ENCODE measurements around the gene LIMS2.

The LIMS2 gene

DNA sequence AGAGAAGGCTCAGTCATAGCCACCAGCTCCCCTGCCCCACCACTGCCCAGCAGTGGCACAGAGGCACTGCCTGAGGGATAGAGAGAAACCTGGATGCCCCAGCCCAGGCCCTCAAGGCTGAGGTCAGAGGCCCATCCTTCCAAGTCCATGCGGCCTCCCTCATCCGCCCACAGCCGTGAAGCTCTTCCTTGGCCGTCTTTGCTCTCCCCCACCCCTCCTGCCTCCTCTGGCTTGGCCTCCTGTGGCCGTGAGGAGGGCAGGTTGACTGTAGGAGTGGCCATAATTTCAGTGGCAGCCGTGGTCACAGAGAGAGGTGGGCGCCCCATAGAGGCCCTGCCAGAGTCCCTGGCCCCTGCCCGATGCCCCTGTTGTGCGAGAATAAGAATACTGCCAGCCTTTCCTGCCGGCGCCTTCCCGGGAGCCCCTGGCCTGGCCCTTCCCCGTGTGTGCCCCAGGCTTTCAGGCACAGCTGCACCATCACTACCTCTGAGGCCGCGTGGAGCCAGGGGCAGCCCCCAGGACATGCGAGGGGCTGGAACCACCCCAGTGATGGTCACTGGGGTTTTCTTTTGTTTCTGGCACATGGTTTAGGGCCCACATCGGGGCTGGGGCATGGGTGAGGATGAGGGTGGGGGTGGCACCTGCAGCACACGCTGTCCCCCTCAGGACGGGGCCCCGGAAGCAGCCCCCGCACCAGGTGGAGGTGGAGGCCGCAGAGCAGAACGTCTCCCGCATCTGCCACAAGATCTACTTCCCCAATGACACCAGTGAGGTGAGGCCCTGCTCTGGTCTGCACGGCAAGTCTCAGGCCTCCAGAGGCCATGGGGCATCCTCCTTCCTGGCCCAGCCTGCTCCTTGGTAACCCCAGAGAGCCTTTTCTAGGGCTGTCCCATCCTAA lies 42.5 kb downstream of the LIMS2 start:
- DNase-seq: no peak

DNA sequence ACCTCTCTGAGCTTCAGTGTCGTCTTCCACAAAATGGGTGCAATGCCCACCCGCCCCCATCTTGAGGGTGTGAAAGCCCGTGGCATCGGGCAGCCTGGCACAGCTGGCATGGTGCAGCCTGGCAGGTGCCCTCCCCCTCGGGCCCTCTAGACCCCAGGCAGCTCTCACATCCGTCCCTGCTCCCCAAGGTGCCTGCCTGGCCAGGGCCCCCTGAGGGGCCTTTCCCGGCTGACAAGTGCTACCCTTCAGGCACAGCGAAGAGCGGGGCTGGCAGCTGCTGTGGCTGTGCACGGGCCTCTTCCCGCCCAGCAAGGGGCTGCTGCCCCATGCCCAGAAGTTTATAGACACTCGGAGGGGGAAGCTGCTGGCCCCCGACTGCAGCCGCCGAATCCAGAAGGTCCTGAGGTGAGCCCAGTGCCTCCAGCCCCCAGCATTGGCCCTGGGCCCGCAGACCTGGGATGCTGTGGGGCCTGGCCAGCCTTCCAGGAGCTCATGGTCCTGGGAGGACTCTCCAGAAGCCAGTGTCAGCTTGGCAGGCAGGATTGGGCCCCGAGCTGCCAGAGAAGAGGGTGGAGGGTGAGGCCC lies 43.2 kb downstream of the LIMS2 start:
- DNase-seq: no peak

DNA sequence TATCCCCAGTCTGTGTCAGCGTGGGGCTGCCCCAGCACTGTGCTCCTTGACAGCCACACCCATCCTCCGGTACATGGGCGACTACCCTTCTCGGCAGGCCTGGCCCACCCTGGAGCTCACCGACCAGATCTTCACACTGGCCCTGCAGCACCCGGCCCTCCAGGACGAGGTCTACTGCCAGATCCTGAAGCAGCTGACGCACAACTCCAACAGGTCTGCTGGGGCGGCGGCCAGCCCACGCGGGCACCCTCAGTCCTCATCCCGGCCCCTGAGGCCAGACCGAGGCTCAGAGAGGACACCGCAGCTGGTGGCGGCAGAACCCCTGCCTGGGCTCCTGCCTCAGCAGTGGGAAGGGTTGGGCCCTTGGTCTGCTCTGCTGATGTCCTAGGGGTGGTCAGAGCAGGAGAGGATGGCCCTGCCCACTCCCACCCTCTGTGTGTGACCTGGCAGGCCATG lies 43.8 kb downstream of the LIMS2 start:
- DNase-seq: no peak

DNA sequence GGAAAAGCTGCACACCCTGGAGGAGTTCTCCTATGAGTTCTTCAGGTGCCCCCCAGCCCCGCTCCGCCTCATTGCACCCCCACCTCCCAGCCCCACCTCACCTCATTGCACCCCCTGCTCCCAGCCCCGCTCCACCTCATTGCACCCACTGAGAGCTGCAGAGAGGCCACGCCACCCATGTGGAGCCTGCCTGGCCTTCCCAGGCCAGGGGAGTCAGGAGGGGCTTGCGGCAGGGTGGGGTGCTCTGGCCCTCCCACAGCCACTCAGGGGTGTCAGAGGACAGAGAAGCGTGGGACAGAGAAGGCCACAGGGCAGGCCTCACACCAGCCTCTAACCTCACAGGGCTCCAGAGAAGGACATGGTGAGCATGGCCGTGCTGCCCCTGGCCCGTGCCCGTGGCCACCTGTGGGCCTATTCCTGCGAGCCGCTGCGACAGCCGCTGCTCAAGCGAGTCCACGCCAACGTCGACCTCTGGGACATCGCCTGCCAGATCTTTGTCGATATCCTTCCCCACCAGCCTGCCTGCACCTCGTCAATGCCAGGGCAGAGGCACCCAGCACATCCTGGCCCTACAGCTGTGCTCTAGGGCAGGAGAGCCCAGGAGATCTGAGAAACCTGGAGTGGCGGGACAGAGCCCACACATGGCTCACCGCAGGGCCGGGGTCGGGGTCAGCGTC lies 44.3 kb downstream of the LIMS2 start:
- DNase-seq: no peak

DNA sequence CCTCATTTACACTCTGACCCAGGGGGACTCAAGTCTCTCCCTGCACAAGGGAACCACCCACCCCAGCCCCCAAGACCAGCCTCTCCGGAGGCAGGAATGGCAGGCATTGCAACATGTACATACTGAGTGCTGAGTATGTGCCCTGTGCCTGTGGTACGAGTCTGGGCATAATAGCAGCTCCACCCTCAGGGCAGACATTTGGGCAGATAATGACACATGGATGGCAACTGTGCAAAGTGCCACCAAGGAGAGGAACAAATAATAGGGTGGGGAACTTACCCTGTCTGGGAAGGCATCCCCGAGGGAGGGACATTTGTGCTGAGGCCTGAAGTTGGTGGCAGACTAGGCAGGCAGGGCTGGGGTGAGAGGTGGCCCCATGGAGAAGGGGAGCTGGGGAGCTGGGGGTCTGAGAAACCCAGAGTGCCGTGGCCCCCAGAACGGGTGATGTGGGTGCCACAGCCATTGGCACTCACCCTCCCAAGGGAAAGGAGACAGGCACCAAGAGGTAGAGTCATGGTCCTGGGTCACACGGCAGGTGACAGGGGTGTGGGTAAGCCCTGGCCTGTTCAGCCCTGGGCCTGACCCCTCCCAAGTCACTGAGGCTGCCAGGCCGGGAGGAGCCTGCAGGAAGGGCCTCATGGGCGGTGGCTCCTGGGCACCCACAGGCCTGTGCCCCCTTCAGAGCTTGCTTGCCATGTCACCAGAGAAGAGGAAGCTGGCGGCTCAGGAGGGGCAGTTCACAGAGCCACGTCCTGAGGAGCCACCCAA lies 45.0 kb downstream of the LIMS2 start:
- DNase-seq: no peak

DNA sequence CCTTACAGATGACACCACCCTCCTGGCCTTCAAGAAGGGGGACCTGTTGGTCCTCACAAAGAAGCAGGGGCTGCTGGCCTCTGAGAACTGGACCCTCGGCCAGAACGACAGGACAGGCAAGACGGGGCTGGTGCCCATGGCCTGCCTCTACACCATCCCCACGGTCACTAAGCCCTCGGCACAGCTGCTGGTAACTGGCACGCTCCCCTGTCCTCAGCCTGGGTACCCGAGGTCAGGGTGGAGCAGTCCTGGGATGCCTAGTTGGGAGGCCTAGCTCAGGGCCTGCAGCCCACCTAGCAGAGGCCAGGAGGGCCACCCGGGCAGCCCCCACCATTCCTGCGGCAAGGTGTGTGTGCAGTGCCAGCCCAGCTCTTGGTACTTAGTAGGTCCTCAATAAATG lies 45.7 kb downstream of the LIMS2 start:
- no peak for DNase-seq

DNA sequence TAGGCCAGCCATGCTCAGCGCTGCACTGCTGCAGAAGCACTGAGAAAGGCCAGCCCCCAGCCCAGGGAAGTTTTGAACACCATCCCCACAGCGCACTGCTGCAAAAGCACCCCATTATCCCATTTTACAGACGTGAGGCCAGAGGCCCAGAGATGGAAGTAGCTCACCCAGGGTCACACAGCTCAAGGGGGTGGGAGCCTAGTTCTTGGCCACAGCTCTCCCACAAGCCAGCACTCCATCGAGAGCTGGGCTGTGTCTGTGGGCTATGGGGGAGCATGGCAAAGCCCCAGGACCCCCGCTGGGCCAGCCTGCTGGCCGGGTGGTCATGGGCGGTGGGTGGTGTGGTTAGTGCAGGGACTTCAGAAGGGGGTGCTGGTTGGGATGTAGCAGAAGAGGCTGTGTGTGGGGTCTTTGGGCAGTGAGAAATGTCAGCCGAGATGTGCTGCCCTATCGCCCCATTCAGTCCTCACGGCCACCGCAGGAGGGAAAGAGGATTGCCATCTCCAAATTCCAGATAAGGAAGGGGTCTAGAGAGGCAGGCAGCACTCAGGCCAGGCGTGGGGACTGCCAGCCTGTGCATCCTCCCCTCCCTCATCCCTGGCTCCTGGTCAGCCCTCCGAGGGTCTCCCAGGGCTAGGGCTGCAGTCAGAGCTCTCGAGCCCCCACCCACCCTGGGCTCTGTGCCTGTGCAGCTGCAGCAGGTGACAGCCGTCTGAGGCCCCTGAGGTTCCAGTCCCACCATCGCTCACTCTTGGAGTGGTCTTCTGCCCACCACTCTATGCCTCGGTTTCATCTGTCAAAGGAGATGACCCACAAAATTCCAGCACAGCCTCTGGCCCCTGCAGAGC lies 46.3 kb downstream of the LIMS2 start:
- no peak for DNase-seq

DNA sequence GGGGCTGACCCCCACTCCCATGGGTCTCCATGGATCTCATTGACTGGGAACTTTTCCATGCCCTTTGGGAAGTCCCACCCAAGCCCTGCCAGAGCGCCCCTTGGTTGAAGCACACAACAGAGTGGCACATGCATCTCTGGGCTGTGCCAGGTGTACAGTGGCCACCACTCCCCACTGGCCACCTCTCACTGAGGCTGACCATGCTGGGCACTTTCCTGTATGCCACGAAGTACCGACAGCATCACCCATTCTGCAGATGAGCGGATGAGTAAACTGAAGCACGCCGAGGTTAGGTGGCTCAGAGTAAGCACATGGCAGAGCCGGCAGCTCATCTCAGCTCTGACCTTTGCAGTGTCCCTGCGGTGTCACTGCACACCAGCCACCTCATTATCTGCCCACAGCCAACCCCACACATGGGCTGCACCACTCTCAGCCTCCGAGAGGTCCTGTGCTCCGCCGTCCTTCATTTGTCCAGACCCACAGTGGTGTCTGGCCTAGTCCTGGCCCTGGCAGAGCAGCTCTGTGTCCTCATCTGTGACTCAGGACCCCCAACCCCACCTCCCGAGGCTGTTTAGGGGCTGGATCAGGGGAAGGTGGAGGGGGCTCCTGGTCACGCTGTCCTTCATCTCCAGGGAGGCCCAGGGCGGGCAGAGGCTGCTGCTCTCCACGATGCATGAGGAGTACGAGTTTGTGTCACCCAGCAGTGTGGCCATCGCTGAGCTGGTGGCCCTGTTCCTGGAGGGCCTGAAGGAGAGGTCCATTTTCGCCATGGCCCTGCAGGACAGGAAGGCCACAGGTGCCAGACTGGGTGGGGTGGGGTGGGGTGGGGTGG lies 47.4 kb downstream of the LIMS2 start:
- DNase-seq: no peak

DNA sequence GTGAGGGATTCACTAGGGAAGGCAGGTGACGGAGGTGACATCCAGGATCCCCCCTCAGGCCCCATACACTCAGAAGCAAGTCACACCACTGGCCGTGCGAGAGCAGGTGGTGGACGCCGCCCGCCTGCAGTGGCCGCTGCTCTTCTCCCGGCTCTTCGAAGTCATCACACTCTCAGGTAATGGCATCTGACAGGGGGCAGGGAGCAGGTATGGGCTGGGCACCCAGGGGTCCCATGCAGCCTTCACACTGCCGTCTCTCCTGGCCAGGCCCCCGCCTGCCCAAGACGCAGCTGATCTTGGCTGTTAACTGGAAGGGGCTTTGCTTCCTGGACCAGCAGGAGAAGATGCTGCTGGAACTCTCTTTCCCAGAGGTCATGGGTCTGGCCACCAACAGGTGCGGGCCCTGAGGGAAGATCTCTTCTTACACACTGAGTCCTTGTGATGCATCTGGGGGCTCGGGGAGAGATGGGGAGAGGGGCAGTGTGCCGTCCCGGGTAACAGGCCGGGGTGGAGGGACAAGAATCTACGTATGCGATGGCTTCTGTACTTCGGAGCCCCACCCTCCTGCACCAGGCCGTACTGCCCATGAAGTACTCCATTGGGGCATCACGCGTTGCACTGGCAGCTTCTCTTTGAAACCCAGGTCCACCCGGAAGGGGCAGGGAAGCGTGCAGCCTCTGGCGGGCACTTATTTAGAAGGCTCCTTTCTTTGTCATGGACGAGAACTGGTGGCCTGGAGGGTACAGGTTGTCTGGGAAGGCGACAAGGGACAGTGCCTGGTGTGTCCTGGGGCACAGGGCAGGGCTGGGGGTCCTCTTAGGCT lies 48.2 kb downstream of the LIMS2 start:
- DNase-seq: no peak

DNA sequence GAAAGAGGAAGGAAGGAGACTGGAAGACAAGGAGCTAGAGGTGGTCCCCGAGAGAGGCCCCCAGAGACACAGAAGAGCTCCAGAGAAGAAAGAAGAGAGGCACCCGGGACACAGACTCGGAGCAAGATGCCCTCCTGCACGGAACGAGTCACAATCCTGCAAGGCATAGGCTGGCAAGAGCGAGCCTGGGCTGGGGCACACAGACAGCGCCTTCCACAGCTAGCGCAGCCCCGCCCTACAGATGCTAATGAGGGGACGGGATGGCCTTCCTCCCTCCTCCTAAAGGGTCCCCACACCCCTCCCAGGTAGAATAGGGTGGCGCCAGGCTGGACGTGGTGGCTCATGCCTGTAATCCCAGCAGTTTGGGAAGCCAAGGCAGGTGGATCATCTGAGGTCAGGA lies 49.2 kb downstream of the LIMS2 start:
- no peak for DNase-seq

DNA sequence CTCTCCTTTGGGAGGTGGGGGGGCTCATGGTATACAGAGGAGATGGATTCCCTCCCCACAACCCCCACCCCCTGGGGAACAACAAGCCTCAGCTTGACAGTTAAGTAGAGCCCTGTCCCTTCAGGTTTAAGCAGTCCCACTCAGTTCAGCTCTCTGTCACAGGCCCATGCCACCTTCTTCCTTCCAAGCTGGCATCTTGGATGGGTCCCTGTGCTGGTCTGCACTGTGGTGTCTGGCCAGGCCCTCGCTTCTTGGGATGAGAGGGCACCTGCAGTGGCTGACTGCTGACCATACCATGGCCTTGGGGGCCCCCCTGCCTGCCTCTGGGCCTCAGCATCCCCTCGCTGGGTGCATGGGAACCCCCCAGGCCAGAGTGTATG lies 49.8 kb downstream of the LIMS2 start:
- no peak for DNase-seq

DNA sequence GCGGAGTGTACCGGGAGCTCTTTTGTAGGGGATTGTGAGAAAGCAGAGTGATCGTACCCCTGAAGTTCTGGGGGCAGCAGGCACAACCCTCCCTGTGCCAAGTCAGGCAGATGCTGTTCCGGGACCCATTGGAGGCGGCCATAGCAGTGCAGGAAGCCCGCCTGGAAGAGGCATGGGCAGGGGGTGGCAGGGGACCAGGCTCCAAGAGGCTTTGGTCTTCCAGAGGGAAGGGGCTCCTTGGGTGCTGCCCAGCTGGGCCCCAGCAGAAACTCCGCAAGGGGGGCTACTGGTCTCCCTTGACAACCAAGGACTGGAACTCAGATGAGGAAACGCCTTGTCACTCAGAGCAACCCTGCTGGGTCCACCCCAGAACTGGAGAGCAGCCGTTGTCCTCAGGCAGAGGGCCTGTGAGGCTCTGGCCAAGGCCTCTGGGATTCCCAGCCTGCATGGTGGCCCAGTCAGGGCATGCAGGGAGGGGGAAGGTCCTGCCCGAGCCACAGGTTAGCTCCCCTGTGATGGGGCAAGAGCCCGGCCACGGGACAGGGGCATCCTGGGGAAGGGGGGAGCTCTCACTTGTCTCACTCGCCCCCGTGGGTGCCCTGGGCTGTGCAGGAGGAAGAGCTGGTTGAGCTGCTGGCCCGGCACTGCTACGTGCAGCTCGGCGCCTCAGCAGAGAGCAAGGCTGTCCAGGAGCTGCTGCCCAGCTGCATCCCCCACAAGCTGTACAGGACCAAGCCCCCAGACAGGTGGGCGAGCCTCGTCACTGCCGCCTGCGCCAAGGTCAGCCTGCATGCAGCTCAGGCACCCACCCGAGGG lies 50.4 kb downstream of the LIMS2 start:
- DNase-seq: no peak

DNA sequence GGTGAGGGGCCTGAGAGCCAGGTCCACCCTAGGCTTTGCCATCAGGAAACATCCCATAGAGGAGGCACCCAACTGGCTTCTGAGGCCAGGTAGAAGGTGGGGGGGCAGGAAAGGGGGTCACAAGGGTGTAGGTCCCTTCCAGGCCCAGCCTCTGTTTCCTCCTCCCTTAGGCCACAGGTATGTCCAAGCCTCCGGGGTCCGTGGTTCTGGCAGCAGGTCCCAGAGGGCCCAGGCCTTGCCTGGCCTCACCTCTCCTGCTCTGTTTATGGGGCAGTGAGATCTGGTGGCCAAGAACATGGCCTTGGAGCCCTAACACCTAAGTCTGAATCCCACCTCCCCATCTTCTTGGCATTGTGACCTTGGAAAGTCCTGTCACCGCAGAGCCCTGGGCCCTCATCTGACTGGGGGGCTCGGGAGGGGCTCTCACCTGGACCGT lies 51.0 kb downstream of the LIMS2 start:
- no peak for DNase-seq

DNA sequence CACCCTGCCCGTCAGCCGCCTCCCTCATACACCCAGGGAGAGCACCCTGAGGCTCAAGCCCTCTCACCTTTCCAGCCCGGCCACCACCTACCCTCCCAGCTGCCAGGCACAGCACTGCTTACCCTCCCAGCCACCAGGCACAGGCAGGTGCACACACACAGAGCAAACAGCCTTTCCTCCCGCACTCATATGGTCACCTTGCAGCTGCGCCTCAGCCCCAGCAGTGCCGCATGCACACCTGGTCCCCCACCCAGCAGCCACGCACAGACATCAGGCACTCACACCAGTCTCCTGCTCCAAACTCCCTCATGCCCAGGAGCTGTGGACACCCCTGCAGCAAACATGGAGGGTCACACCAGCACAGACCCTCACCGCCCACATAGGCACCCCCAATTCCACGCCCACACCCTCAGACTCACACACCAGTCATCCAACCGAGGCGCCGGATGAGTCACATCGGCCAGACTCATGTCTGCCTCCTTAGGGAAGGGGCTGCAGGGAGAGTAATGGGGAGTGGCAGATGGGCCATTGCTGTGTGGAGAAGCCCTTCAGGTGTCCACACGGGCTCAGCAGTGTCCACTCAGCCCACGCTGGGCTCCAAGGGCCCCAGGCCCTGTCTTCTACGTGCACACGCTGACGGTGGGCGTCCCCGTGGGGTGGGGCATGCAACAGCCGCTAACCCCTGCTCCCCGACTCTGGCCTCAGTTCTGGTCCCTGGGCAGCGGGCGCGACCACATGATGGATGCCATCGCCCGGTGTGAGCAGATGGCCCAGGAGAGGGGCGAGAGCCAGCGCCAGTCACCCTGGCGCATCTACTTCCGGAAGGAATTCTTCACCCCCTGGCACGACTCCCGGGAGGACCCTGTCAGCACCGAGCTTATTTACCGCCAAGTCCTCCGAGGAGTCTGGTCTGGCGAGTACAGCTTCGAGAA lies 51.7 kb downstream of the LIMS2 start:
- no peak for DNase-seq

DNA sequence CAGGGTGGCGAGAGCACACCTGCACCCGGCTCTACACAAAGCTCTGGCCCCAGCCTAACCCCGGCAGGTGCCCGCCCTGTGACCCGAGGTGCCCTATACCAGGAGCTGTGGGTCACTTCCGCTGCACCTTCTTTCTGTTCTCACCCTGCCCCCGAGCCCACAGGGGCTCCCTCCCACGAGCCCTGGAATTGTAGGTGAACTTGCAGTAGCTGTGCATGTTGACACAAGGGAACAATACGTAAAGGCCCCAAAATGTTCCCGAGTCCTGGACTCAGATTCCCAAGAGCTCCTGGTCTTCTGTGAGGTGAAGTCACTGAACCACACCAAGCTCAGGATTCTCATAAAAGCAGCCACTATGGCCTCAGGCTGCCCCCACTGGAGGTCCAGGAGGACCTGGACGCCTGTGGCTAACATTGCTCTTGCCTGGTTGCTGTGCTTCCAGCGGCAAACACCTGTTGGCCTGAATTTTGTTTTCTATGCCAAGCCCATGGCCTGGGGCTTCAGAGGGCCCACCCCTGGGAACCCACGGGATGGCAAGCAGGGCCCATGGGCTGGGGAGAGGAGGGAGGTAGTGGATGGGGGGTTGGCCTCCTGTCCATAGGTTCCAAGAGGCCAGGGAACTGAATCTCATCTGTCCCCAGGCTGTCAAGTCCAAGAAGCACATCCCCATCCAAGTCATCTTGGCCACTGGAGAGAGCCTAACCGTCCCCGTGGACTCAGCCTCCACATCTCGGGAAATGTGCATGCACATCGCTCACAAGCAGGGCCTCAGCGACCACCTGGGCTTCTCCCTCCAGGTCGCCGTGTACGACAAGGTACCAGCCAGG lies 52.6 kb downstream of the LIMS2 start:
- no peak for DNase-seq

DNA sequence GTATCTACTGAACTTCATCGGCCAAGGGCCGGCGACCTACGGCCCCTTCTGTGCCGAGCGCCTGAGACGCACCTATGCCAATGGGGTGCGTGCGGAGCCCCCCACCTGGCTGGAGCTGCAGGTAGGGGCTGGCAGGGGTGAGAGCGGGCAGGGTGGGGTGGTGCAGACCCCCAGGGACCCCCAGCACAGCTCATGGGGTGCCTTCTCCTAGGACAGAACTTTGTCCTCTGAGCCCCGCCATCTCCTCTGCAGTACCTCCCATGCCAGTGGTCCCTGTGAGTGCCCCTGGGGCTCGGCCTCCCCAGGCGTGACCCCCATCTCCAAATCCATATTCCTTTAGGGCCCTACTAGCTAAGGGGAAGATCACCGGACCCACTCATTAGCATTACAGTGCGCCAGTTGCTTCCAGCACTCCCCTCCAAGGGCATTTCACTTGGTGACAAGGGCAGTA lies 53.3 kb downstream of the LIMS2 start:
- no peak for DNase-seq

DNA sequence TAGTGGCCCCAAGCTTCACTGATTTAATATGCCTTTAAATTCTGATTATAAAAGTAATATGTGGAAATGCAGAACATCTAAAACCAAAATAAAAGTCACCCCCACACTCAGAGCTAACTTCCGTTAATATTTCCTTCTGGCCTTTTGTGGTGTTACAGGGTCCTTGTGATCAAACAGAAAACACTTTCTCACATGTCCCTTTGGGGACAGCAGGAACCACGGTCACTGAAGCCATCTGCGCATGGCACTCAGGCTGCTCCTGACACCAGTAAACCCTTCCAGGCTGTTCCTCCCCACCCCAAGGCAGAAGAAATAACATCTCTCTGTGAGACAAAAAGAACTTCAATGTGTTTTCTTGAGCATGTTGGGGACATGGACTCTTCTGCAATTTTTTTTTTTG lies 54.5 kb downstream of the LIMS2 start:
- DNase-seq: no peak

Data from NCI-H2029 (cell line).